Measurements from ENCODE around the gene SYT5.
A peak's percentile ranks its signal among the peaks of the same experiment; 100 is the strongest.
"Not testable (repeated sequence)": the region's sequence is repeated elsewhere in the genome, so short reads cannot be mapped to it uniquely, and the experiment has no call there.

Gene SYT5

GRCh38 chr19:55165952-55166529, 14.0 kb downstream of the SYT5 start:
- H3K9me3 ChIP-seq (ENCODE audit: control insufficient read depth, insufficient read depth, low read depth, low read length): no peaks in the 10 kb centered on the region
- peaks cover 50% of the 10 kb centered on the region for H3K27me3 ChIP-seq (ENCODE audit: control insufficient read depth, insufficient read depth, low read length)
- H3K4me1 ChIP-seq (ENCODE audit: control insufficient read depth, insufficient read depth, low read length): no peaks in the 10 kb centered on the region; the same call in 1 of the 2 replicates
- no peak overlapping the region for H3K27ac ChIP-seq (ENCODE audit: low read depth, low read length)
- H3K36me3 ChIP-seq (ENCODE audit: control insufficient read depth, insufficient read depth, low read length): no peaks in the 10 kb centered on the region
- peak overlapping the region; percentile 67 for H3K4me3 ChIP-seq (ENCODE audit: low read depth, low read length)
- H3K9ac ChIP-seq (ENCODE audit: low read length): no peak overlapping the region

- Histone ChIP-seq H3K27ac (ENCODE audit: low read depth, low read length) (no peak overlapping the region), H3K27me3 (ENCODE audit: control insufficient read depth, insufficient read depth, low read length) (peaks cover 31% of the 10 kb centered on the region), H3K4me1 (ENCODE audit: control insufficient read depth, insufficient read depth, low read length) (peaks cover 25% of the 10 kb centered on the region), H3K9ac (ENCODE audit: low read length) (no peak overlapping the region), H3K9me3 (ENCODE audit: control insufficient read depth, insufficient read depth, low read depth, low read length) (no peaks in the 10 kb centered on the region), H3K4me3 (ENCODE audit: low read depth, low read length) (peak overlapping the region; percentile 60), H3K36me3 (ENCODE audit: control insufficient read depth, insufficient read depth, low read length) (no peaks in the 10 kb centered on the region)
Measured at GRCh38 chr19:55161571-55162322, 18.3 kb downstream of the SYT5 start.

- H3K36me3 ChIP-seq (ENCODE audit: control insufficient read depth, insufficient read depth, low read length): no peaks in the 10 kb centered on the region
- peaks cover 25% of the 10 kb centered on the region for H3K4me1 ChIP-seq (ENCODE audit: control insufficient read depth, insufficient read depth, low read length)
Measured at GRCh38 chr19:55160986-55161365, 19.1 kb downstream of the SYT5 start.

GRCh38 chr19:55160128-55160985, 19.7 kb downstream of the SYT5 start:
- Histone ChIP-seq H3K36me3 (ENCODE audit: control insufficient read depth, insufficient read depth, low read length) (no peaks in the 10 kb centered on the region), H3K27me3 (ENCODE audit: control insufficient read depth, insufficient read depth, low read length) (peaks cover 31% of the 10 kb centered on the region), H3K4me3 (ENCODE audit: low read depth, low read length) (peak overlapping the region; percentile 60), H3K4me1 (ENCODE audit: control insufficient read depth, insufficient read depth, low read length) (peaks cover 25% of the 10 kb centered on the region), H3K27ac (ENCODE audit: low read depth, low read length) (no peak overlapping the region), H3K9me3 (ENCODE audit: control insufficient read depth, insufficient read depth, low read depth, low read length) (no peaks in the 10 kb centered on the region), H3K9ac (ENCODE audit: low read length) (no peak overlapping the region)

More at GRCh38 chr19:55160986-55161365, 19.1 kb downstream of the SYT5 start:
- Histone ChIP-seq H3K27ac (ENCODE audit: low read depth, low read length) (no peak overlapping the region), H3K4me3 (ENCODE audit: low read depth, low read length) (peak overlapping the region; percentile 60), H3K27me3 (ENCODE audit: control insufficient read depth, insufficient read depth, low read length) (peaks cover 31% of the 10 kb centered on the region), H3K9ac (ENCODE audit: low read length) (no peak overlapping the region), H3K9me3 (ENCODE audit: control insufficient read depth, insufficient read depth, low read depth, low read length) (no peaks in the 10 kb centered on the region)

- H3K4me3 ChIP-seq (ENCODE audit: low read depth, low read length): peak overlapping the region; percentile 22; the same call in 1 of the 2 replicates
- H3K27me3 ChIP-seq (ENCODE audit: control insufficient read depth, insufficient read depth, low read length): peaks cover 31% of the 10 kb centered on the region
- no peaks in the 10 kb centered on the region for H3K9me3 ChIP-seq (ENCODE audit: control insufficient read depth, insufficient read depth, low read depth, low read length)
- peaks cover 25% of the 10 kb centered on the region for H3K4me1 ChIP-seq (ENCODE audit: control insufficient read depth, insufficient read depth, low read length)
- H3K9ac ChIP-seq (ENCODE audit: low read length): no peak overlapping the region
- H3K27ac ChIP-seq (ENCODE audit: low read depth, low read length): no peak overlapping the region
- H3K36me3 ChIP-seq (ENCODE audit: control insufficient read depth, insufficient read depth, low read length): no peaks in the 10 kb centered on the region
Measured at GRCh38 chr19:55158848-55159749, 21.0 kb downstream of the SYT5 start.

- Histone ChIP-seq H3K9me3 (ENCODE audit: control insufficient read depth, insufficient read depth, low read depth, low read length) (no peaks in the 10 kb centered on the region), H3K36me3 (ENCODE audit: control insufficient read depth, insufficient read depth, low read length) (0 out of 2 replicates have a peak, but pooled peaks cover 2% of the 10 kb centered on the region), H3K27me3 (ENCODE audit: control insufficient read depth, insufficient read depth, low read length) (peaks cover 29% of the 10 kb centered on the region), H3K27ac (ENCODE audit: low read depth, low read length) (no peak overlapping the region), H3K9ac (ENCODE audit: low read length) (no peak overlapping the region), H3K4me3 (ENCODE audit: low read depth, low read length) (no peak overlapping the region), H3K4me1 (ENCODE audit: control insufficient read depth, insufficient read depth, low read length) (peaks cover 25% of the 10 kb centered on the region)
Measured at GRCh38 chr19:55158423-55158822, 21.7 kb downstream of the SYT5 start.

- peak within 1 kb of the TSS; percentile 62 for H3K4me3 ChIP-seq (ENCODE audit: low read depth, low read length)
- peak within 1 kb of the TSS; percentile 13 for H3K9ac ChIP-seq (ENCODE audit: low read length)
- H3K36me3 ChIP-seq (ENCODE audit: control insufficient read depth, insufficient read depth, low read length): 0 out of 2 replicates have a peak, but pooled peaks cover 2% of the 10 kb centered on the region
- H3K27me3 ChIP-seq (ENCODE audit: control insufficient read depth, insufficient read depth, low read length): peaks cover 24% of the 10 kb centered on the region
- H3K27ac ChIP-seq (ENCODE audit: low read depth, low read length): no peak within 1 kb of the TSS
- no peaks in the 10 kb centered on the region for H3K9me3 ChIP-seq (ENCODE audit: control insufficient read depth, insufficient read depth, low read depth, low read length)
- H3K4me1 ChIP-seq (ENCODE audit: control insufficient read depth, insufficient read depth, low read length): peaks cover 25% of the 10 kb centered on the region
Measured at GRCh38 chr19:55157064-55157908, 22.8 kb downstream of the SYT5 start, which contains the start of gene TNNI3. TNNI3 (minus strand) TSS chr19:55157732; CDS start chr19:55157589, 143 bp downstream.

GRCh38 chr19:55156202-55157063, 23.7 kb downstream of the SYT5 start:
- Histone ChIP-seq H3K27me3 (ENCODE audit: control insufficient read depth, insufficient read depth, low read length) (peaks cover 16% of the 10 kb centered on the region), H3K9ac (ENCODE audit: low read length) (no peak overlapping the region), H3K36me3 (ENCODE audit: control insufficient read depth, insufficient read depth, low read length) (peaks cover 6% of the 10 kb centered on the region), H3K4me1 (ENCODE audit: control insufficient read depth, insufficient read depth, low read length) (peaks cover 25% of the 10 kb centered on the region), H3K9me3 (ENCODE audit: control insufficient read depth, insufficient read depth, low read depth, low read length) (no peaks in the 10 kb centered on the region), H3K27ac (ENCODE audit: low read depth, low read length) (no peak overlapping the region), H3K4me3 (ENCODE audit: low read depth, low read length) (peak overlapping the region; percentile 62)

GRCh38 chr19:55155784-55156183, 24.3 kb downstream of the SYT5 start:
- Histone ChIP-seq H3K4me1 (ENCODE audit: control insufficient read depth, insufficient read depth, low read length) (peaks cover 25% of the 10 kb centered on the region), H3K4me3 (ENCODE audit: low read depth, low read length) (peak overlapping the region; percentile 62)
- not testable (repeated sequence) for H3K9ac ChIP-seq (ENCODE audit: low read length); H3K9me3 ChIP-seq (ENCODE audit: control insufficient read depth, insufficient read depth, low read depth, low read length); H3K27ac ChIP-seq (ENCODE audit: low read depth, low read length); H3K27me3 ChIP-seq (ENCODE audit: control insufficient read depth, insufficient read depth, low read length); H3K36me3 ChIP-seq (ENCODE audit: control insufficient read depth, insufficient read depth, low read length)
